ENCODE data around the gene HM13. TPM values are rescaled to one million over a fixed set of nuclear protein-coding genes. Genes with fewer than 3 reads are reported as not detected.

The HM13 gene
- total and polyA plus RNA-seq, 2 of the 13 experiments (the other 11 are each of a cell fraction or from before 2014, with no cell fraction given), result 118 to 243 TPM

DNA sequence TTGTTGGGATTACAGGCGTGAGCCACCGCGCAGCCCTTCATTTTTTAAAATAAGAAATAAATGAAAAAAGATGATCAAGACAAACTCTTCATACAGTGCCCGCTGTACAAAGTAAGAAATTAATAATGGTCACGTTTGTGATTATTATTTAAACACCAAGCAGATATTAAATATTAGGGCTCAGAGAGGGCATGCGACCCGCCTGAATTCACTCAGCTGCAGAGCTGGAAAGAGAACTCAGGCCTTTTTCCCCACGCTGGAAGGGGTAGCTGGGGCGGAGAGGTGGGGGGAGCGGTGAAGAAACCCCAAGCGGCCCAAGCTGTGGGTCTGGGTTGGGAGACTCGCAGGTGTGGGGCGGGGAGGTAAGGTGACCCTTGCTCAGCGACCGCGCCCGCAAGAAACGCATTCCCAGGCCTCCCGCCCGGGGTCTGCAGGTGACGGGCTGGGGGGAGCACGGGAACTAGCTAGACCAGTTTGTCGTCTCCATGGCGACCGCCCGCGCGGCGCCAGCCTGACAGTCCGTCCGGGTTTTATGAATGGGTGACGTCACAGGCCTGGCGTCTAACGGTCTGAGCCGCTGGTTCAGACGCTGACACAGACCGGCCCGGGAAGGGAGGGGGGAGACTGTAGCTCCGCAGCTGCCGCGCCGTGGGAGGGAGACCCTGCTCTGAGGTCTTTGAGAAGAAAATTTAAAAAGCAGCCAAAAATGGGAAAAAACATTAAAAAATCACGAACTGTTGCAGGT, 89.8 kb downstream of the HM13 start (continued):
- TF ChIP-seq, protein P1, sequence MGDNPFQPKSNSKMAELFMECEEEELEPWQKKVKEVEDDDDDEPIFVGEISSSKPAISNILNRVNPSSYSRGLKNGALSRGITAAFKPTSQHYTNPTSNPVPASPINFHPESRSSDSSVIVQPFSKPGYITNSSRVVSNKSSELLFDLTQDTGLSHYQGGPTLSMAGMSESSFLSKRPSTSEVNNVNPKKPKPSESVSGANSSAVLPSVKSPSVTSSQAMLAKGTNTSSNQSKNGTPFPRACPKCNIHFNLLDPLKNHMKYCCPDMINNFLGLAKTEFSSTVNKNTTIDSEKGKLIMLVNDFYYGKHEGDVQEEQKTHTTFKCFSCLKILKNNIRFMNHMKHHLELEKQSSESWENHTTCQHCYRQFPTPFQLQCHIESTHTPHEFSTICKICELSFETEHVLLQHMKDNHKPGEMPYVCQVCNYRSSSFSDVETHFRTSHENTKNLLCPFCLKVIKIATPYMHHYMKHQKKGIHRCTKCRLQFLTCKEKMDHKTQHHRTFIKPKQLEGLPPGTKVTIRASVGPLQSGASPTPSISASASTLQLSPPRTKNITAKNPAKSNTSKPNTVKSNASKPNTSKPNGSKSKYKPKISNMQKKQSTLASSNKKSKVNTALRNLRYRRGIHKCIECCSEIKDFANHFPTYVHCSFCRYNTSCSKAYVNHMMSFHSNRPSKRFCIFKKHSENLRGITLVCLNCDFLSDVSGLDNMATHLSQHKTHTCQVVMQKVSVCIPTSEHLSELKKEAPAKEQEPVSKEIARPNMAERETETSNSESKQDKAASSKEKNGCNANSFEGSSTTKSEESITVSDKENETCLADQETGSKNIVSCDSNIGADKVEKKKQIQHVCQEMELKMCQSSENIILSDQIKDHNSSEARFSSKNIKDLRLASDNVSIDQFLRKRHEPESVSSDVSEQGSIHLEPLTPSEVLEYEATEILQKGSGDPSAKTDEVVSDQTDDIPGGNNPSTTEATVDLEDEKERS (CRISPR knock-in tag; IDR thresholded peaks at IDR 0.05), result peak; percentile 29; the same call in 1 of the 2 replicates
- TF ChIP-seq, protein P2, sequence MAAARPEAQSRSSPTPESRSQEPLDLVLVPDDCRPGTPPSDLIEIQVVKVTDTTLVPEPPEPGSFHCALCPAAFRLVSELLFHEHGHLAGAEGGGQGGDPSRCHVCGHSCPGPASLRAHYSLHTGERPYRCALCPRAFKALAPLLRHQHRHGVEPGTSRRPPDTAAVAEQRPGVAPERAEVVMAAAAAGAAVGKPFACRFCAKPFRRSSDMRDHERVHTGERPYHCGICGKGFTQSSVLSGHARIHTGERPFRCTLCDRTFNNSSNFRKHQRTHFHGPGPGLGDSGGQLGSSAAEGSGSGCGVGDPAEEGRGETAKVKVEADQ (CRISPR knock-in tag; IDR thresholded peaks at IDR 0.05; ENCODE audit: borderline replicate concordance), result no peak; the same call in 1 of the 2 replicates
- TF ChIP-seq ZNF317 (CRISPR knock-in tag; IDR thresholded peaks at IDR 0.05) (peak; percentile 90), RAD21 (CRISPR knock-in tag; IDR thresholded peaks at IDR 0.05) (peak; percentile 89), SIN3A (IDR thresholded peaks at IDR 0.05; ENCODE audit: borderline replicate concordance, low read depth, low read length) (peak; percentile 98), ZMAT3 (CRISPR knock-in tag; conservative IDR thresholded peaks at IDR 0.05) (peak; percentile 80; the same call in 1 of the 2 replicates), ZSCAN21 (CRISPR knock-in tag; IDR thresholded peaks at IDR 0.05; ENCODE audit: borderline replicate concordance) (peak; percentile 61; the same call in 1 of the 2 replicates), FOXO1 (CRISPR knock-in tag; IDR thresholded peaks at IDR 0.05) (peak; percentile 92), ATF7 (IDR thresholded peaks at IDR 0.05) (peak; percentile 100), ATF7 (CRISPR knock-in tag; IDR thresholded peaks at IDR 0.05) (peak; percentile 100), ZNF274 (CRISPR knock-in tag; IDR thresholded peaks at IDR 0.05) (no peak; the same call in 1 of the 2 replicates), ZNF160 (CRISPR knock-in tag; IDR thresholded peaks at IDR 0.05) (peak; percentile 96), ZFP36L2 (CRISPR knock-in tag; IDR thresholded peaks at IDR 0.05) (no peak), ZNF713 (CRISPR knock-in tag; IDR thresholded peaks at IDR 0.05) (peak; percentile 98; the same call in 1 of the 2 replicates), RELA (CRISPR knock-in tag; IDR thresholded peaks at IDR 0.05) (peak; percentile 91), CEBPB (IDR thresholded peaks at IDR 0.05; ENCODE audit: borderline replicate concordance, low read depth, low read length) (0 out of 2 replicates have a peak, but pooled peaks have one; percentile 12), MEIS2 (CRISPR knock-in tag; IDR thresholded peaks at IDR 0.05) (peak; percentile 99), ZNF83 (CRISPR knock-in tag; IDR thresholded peaks at IDR 0.05; ENCODE audit: borderline replicate concordance) (peak; percentile 65; the same call in 1 of the 2 replicates), MAFG (CRISPR knock-in tag; IDR thresholded peaks at IDR 0.05) (no peak)
- TF ChIP-seq, protein P3, sequence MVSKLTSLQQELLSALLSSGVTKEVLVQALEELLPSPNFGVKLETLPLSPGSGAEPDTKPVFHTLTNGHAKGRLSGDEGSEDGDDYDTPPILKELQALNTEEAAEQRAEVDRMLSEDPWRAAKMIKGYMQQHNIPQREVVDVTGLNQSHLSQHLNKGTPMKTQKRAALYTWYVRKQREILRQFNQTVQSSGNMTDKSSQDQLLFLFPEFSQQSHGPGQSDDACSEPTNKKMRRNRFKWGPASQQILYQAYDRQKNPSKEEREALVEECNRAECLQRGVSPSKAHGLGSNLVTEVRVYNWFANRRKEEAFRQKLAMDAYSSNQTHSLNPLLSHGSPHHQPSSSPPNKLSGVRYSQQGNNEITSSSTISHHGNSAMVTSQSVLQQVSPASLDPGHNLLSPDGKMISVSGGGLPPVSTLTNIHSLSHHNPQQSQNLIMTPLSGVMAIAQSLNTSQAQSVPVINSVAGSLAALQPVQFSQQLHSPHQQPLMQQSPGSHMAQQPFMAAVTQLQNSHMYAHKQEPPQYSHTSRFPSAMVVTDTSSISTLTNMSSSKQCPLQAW (CRISPR knock-in tag; IDR thresholded peaks at IDR 0.05), result peak; percentile 99
- TF ChIP-seq, protein P4, sequence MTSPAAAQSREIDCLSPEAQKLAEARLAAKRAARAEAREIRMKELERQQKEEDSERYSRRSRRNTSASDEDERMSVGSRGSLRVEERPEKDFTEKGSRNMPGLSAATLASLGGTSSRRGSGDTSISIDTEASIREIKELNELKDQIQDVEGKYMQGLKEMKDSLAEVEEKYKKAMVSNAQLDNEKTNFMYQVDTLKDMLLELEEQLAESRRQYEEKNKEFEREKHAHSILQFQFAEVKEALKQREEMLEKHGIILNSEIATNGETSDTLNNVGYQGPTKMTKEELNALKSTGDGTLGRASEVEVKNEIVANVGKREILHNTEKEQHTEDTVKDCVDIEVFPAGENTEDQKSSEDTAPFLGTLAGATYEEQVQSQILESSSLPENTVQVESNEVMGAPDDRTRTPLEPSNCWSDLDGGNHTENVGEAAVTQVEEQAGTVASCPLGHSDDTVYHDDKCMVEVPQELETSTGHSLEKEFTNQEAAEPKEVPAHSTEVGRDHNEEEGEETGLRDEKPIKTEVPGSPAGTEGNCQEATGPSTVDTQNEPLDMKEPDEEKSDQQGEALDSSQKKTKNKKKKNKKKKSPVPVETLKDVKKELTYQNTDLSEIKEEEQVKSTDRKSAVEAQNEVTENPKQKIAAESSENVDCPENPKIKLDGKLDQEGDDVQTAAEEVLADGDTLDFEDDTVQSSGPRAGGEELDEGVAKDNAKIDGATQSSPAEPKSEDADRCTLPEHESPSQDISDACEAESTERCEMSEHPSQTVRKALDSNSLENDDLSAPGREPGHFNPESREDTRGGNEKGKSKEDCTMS (CRISPR knock-in tag; conservative IDR thresholded peaks at IDR 0.05), result no peak
- TF ChIP-seq, protein P5, sequence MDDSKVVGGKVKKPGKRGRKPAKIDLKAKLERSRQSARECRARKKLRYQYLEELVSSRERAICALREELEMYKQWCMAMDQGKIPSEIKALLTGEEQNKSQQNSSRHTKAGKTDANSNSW (CRISPR knock-in tag; IDR thresholded peaks at IDR 0.05; ENCODE audit: borderline replicate concordance), result no peak

All from HepG2 (cell line).